Neural progenitor cell (in vitro differentiated cells): ENCODE measurements around the gene RASAL3.

Experiments
- CTCF ChIP-seq: fragments of 200-600 bp; sonication (generic); IDR thresholded peaks from 2 replicates; pipeline ENCODE4 v1.5.1; 2017; ENCODE audit warnings: antibody characterized with exemption, mild to moderate bottlenecking
- EZH2 ChIP-seq: fragments of 200-600 bp; sonication (generic); IDR thresholded peaks from 2 replicates; pipeline ENCODE4 v1.6.1; 2017; ENCODE audit warnings: antibody characterized with exemption, mild to moderate bottlenecking, moderate library complexity
- EZH2phosphoT487 ChIP-seq: fragments of 200-600 bp; sonication (generic); IDR thresholded peaks from 2 replicates; pipeline ENCODE4 v1.6.1; 2017; ENCODE audit warnings: antibody characterized with exemption

GRCh38 chr19:15488489-15489226, 24.3 kb upstream of the RASAL3 start:
- TF ChIP-seq CTCF = no peak
- TF ChIP-seq EZH2 = no peak
- no peak for TF ChIP-seq EZH2phosphoT487
